ENCODE measurements around the gene BOC.

The BOC gene

GRCh38 chr3:113288881-113289280 is 77.5 kb downstream of the BOC start:
- no peak for DNase-seq

GRCh38 chr3:113291572-113291971 is 80.2 kb downstream of the BOC start:
- no peak for DNase-seq

GRCh38 chr3:113292933-113293332 is 81.6 kb downstream of the BOC start:
- DNase-seq, result no peak

- no peak for DNase-seq
Measured at GRCh38 chr3:113293348-113293747, 82.0 kb downstream of the BOC start.

GRCh38 chr3:113295463-113295862 is 84.1 kb downstream of the BOC start:
- DNase-seq, result no peak

- no peak for DNase-seq
Measured at GRCh38 chr3:113297287-113297686, 85.9 kb downstream of the BOC start.

GRCh38 chr3:113297841-113298240 is 86.5 kb downstream of the BOC start:
- DNase-seq, result no peak

GRCh38 chr3:113300596-113300995 is 89.2 kb downstream of the BOC start:
- no peak for DNase-seq

- no peak for DNase-seq
Measured at GRCh38 chr3:113304102-113304501, 92.7 kb downstream of the BOC start.

- no peak for DNase-seq
Measured at GRCh38 chr3:113304856-113305540, 93.6 kb downstream of the BOC start.

- no peak for DNase-seq
Measured at GRCh38 chr3:113310960-113311359, 99.6 kb downstream of the BOC start.

GRCh38 chr3:113312416-113312815 is 101.1 kb downstream of the BOC start:
- DNase-seq, result no peak

- DNase-seq, result no peak
Measured at GRCh38 chr3:113314923-113315322, 103.6 kb downstream of the BOC start.

GRCh38 chr3:113329757-113330156 is 118.4 kb downstream of the BOC start:
- no peak for DNase-seq

- no peak for DNase-seq
Measured at GRCh38 chr3:113330742-113331141, 119.4 kb downstream of the BOC start.

- no peak for DNase-seq
Measured at GRCh38 chr3:113331187-113331586, 119.8 kb downstream of the BOC start.
